Loucy (cell line): ENCODE results near the gene SRRM1.

Experiments used
- H2AFZ ChIP-seq: fragments of 200-600 bp; sonication (generic); 2 replicates; pipeline ENCODE4 v1.6.0; 2016; ENCODE audit warnings: antibody characterized with exemption, mild to moderate bottlenecking, low read length, moderate library complexity
- H3F3A ChIP-seq: fragments of 200-600 bp; 2 replicates; pipeline ENCODE4 v1.6.0; 2016; ENCODE audit warnings: antibody characterized with exemption, low read depth, mild to moderate bottlenecking
- H3K27me3 ChIP-seq: fragments of 200-600 bp; sonication (generic); 2 replicates; pipeline ENCODE4 v1.6.1; 2014; ENCODE audit warnings: low read length, mild to moderate bottlenecking; ENCODE audit not compliant: insufficient read depth, poor library complexity, severe bottlenecking
- H3K36me3 ChIP-seq: fragments of 200-600 bp; sonication (generic); 2 replicates; pipeline ENCODE4 v1.6.1; 2016; ENCODE audit warnings: low read length; ENCODE audit not compliant: insufficient read depth
- H3K4me1 ChIP-seq: fragments of 200-600 bp; sonication (generic); 2 replicates; pipeline ENCODE4 v1.5.1; 2014; ENCODE audit warnings: low read length, mild to moderate bottlenecking; ENCODE audit not compliant: insufficient read depth, poor library complexity, severe bottlenecking
- H3K4me2 ChIP-seq: fragments of 200-600 bp; sonication (generic); 2 replicates; pipeline ENCODE4 v1.6.0; 2014; ENCODE audit warnings: antibody characterized with exemption, low read length, low read depth, mild to moderate bottlenecking; ENCODE audit not compliant: poor library complexity, severe bottlenecking
- H3K4me3 ChIP-seq: fragments of 200-600 bp; sonication (generic); 2 replicates; pipeline ENCODE4 v1.5.1; 2014; ENCODE audit warnings: low read length, mild to moderate bottlenecking, mixed read lengths; ENCODE audit not compliant: poor library complexity, severe bottlenecking
- H3K79me2 ChIP-seq: fragments of 200-600 bp; sonication (generic); 2 replicates; pipeline ENCODE4 v1.6.1; 2014; ENCODE audit warnings: low read length; ENCODE audit not compliant: insufficient read depth
- H3K9ac ChIP-seq: fragments of 200-600 bp; sonication (generic); 2 replicates; pipeline ENCODE4 v1.6.0; 2014; ENCODE audit warnings: mild to moderate bottlenecking, low read depth, low read length, moderate library complexity; ENCODE audit not compliant: poor library complexity, severe bottlenecking
- H3K9me2 ChIP-seq: fragments of 200-600 bp; sonication (generic); replicated peaks from 2 replicates; pipeline ENCODE4 v1.6.1; 2016; ENCODE audit warnings: low read depth, low read length, mixed read lengths
- H3K9me3 ChIP-seq: fragments of 200-600 bp; sonication (generic); 2 replicates; pipeline ENCODE4 v1.6.1; 2014; ENCODE audit warnings: mild to moderate bottlenecking, antibody characterized with exemption, low read length, low read depth; ENCODE audit not compliant: insufficient read depth
- H4K20me1 ChIP-seq: fragments of 200-600 bp; sonication (generic); 2 replicates; pipeline ENCODE4 v1.6.0; 2014; ENCODE audit warnings: antibody characterized with exemption, low read length, mild to moderate bottlenecking; ENCODE audit not compliant: insufficient read depth, poor library complexity, severe bottlenecking
- CTCF ChIP-seq: fragments of 200-600 bp; sonication (generic); conservative IDR thresholded peaks from 2 replicates; pipeline ENCODE4 v1.5.1; 2014; ENCODE audit warnings: mild to moderate bottlenecking, antibody characterized with exemption, low read length
- EZH2phosphoT487 ChIP-seq: fragments of 200-600 bp; IDR thresholded peaks from 2 replicates; pipeline ENCODE4 v1.6.1; 2018; ENCODE audit warnings: antibody characterized with exemption, mild to moderate bottlenecking, moderate library complexity, borderline replicate concordance

SRRM1 gene

GRCh38 chr1:24699628-24700027 is 56.5 kb downstream of the SRRM1 start:
- H3K79me2 ChIP-seq = no peaks in the 10 kb centered on the region
- no peaks in the 10 kb centered on the region for H3K27me3 ChIP-seq
- H3K4me3 ChIP-seq = no peak overlapping the region
- no peak for TF ChIP-seq CTCF
- no peak for TF ChIP-seq EZH2phosphoT487
- H3K9me2 ChIP-seq = no peaks in the 10 kb centered on the region
- no peaks in the 10 kb centered on the region for H3K9me3 ChIP-seq
- H3K36me3 ChIP-seq = no peaks in the 10 kb centered on the region
- H2AFZ ChIP-seq = no peak overlapping the region
- no peaks in the 10 kb centered on the region for H3K4me1 ChIP-seq
- H4K20me1 ChIP-seq = no peaks in the 10 kb centered on the region
- H3K4me2 ChIP-seq = no peak overlapping the region
- H3K9ac ChIP-seq = no peak overlapping the region
- no peaks in the 10 kb centered on the region for H3F3A ChIP-seq

GRCh38 chr1:24702511-24703293 is 59.6 kb downstream of the SRRM1 start:
- peaks cover 9% of the 10 kb centered on the region for H3K4me1 ChIP-seq
- no peak overlapping the region for H3K9ac ChIP-seq
- TF ChIP-seq EZH2phosphoT487 (no peak), CTCF (no peak)
- no peaks in the 10 kb centered on the region for H3K79me2 ChIP-seq
- H3K4me3 ChIP-seq = no peak overlapping the region
- H3K36me3 ChIP-seq = no peaks in the 10 kb centered on the region
- H3K4me2 ChIP-seq = no peak overlapping the region
- no peaks in the 10 kb centered on the region for H3F3A ChIP-seq
- H3K9me2 ChIP-seq = no peaks in the 10 kb centered on the region
- H4K20me1 ChIP-seq = no peaks in the 10 kb centered on the region
- no peaks in the 10 kb centered on the region for H3K9me3 ChIP-seq
- no peak overlapping the region for H2AFZ ChIP-seq
- H3K27me3 ChIP-seq = no peaks in the 10 kb centered on the region

GRCh38 chr1:24704411-24705259 is 61.5 kb downstream of the SRRM1 start:
- no peaks in the 10 kb centered on the region for H3F3A ChIP-seq
- no peak overlapping the region for H3K4me2 ChIP-seq
- H2AFZ ChIP-seq = peak overlapping the region; percentile 86
- no peaks in the 10 kb centered on the region for H3K9me2 ChIP-seq
- H3K27me3 ChIP-seq = no peaks in the 10 kb centered on the region
- H3K9ac ChIP-seq = no peak overlapping the region
- H3K4me1 ChIP-seq = peaks cover 9% of the 10 kb centered on the region
- TF ChIP-seq CTCF (no peak), EZH2phosphoT487 (no peak)
- no peaks in the 10 kb centered on the region for H3K9me3 ChIP-seq
- H3K36me3 ChIP-seq = no peaks in the 10 kb centered on the region
- no peaks in the 10 kb centered on the region for H4K20me1 ChIP-seq
- H3K4me3 ChIP-seq = no peak overlapping the region
- H3K79me2 ChIP-seq = no peaks in the 10 kb centered on the region
